ENCODE measurements around the gene CTCFL. TPM values are rescaled to one million over a fixed set of nuclear protein-coding genes. Genes with fewer than 3 reads are reported as not detected.

Gene CTCFL
- total RNA-seq, 1 donor from 2014 or later = 0.21 TPM

DNA sequence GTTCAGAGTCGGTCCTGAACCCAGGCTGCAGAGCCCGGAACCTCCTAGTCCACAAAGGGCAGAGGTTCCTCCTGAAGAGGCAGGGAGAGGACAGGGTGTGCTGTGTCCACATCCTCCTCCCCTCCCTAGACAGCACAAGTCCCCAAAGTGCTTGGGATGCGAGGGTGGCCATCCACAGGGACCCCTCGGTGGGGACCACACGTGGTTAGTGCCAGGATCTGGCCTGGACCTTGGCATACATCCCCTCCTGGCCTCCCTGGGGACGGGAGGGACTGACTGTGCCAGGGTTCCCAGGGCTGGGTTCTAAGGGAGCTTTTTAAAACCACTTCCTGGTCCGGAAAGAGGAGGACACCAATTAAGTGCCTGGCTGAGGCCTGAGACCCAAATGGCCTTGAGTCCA lies 63.2 kb downstream of the CTCFL start:
- Mint-ChIP-seq H3K36me3 (ENCODE audit: low read depth, unreplicated experiment) (peaks cover 5% of the 10 kb centered on the region), H3K27me3 (ENCODE audit: unreplicated experiment) (peaks cover 8% of the 10 kb centered on the region)
- TF ChIP-seq, protein P1, sequence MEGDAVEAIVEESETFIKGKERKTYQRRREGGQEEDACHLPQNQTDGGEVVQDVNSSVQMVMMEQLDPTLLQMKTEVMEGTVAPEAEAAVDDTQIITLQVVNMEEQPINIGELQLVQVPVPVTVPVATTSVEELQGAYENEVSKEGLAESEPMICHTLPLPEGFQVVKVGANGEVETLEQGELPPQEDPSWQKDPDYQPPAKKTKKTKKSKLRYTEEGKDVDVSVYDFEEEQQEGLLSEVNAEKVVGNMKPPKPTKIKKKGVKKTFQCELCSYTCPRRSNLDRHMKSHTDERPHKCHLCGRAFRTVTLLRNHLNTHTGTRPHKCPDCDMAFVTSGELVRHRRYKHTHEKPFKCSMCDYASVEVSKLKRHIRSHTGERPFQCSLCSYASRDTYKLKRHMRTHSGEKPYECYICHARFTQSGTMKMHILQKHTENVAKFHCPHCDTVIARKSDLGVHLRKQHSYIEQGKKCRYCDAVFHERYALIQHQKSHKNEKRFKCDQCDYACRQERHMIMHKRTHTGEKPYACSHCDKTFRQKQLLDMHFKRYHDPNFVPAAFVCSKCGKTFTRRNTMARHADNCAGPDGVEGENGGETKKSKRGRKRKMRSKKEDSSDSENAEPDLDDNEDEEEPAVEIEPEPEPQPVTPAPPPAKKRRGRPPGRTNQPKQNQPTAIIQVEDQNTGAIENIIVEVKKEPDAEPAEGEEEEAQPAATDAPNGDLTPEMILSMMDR (IDR thresholded peaks at IDR 0.05; ENCODE audit: unreplicated experiment) = no peak

DNA sequence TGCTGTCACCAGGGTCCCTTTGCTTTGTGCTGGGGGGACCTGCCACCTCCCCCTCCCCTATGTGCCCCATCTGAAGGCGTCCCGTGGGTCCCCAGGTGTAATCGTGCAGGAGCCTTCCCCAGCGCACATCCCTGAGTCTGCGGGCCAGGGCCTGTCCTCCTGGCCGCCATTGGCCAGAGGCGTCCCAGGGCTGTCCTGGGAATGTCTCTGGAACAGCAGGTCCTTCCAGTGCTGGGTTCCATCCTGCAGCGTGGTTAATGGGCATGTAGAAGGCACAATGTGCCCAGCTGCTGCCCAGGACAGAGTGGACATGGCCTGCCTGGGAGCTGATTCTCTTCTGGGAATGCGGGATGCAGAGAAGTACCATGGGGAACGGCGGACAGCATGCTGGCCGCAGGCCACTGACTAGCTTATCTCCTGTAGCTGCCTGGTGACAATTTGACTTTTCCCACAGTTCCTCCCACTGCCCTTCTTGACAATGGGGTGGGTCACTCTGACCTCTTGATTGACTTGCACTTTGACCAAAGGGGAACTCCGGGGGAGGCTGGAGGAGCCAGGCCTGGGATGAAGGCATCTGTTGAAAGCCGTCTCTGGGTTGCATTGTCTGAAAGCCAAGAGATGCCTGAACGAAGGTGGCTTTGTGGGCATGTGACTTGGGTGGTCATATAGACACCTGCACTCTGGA lies 64.0 kb downstream of the CTCFL start:
- no peak for DNase-seq (ENCODE audit: low spot score)
- TF ChIP-seq, protein P1 (IDR thresholded peaks at IDR 0.05; ENCODE audit: unreplicated experiment) = no peak
- Mint-ChIP-seq H3K27ac (ENCODE audit: unreplicated experiment) (peak overlapping the region; percentile 13), H3K4me1 (ENCODE audit: unreplicated experiment) (peaks cover 9% of the 10 kb centered on the region), H3K27me3 (ENCODE audit: unreplicated experiment) (peaks cover 11% of the 10 kb centered on the region), H3K36me3 (ENCODE audit: low read depth, unreplicated experiment) (peaks cover 9% of the 10 kb centered on the region), H3K4me3 (ENCODE audit: unreplicated experiment) (no peak overlapping the region), H3K9me3 (ENCODE audit: unreplicated experiment) (no peaks in the 10 kb centered on the region)

More for the DNA sequence above, 63.2 kb downstream of the CTCFL start:
- DNase-seq (ENCODE audit: low spot score) = no peak
- Mint-ChIP-seq H3K9me3 (ENCODE audit: unreplicated experiment) (no peaks in the 10 kb centered on the region), H3K27ac (ENCODE audit: unreplicated experiment) (no peak overlapping the region), H3K4me1 (ENCODE audit: unreplicated experiment) (peaks cover 9% of the 10 kb centered on the region), H3K4me3 (ENCODE audit: unreplicated experiment) (no peak overlapping the region)

DNA sequence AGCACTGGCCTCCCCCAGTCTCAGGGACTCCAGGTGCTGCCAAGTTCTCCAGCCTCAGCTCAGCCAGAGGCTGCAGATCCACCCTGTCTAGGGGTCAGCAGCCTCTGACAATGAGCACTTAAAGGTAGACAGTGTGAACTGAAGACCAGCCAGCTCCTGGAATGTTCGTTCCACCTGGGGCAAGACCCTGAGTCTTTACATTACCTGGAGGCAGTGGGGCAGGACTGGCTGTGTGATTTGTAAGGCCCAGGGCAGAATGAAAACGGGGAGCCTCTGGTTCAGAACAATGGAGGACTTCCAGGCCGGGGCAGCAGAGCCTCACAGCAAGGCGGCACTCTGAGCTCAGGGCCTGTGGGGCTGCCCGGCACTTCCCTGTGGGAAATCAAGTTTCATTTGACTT lies 65.0 kb downstream of the CTCFL start:
- H3K4me1 Mint-ChIP-seq (ENCODE audit: unreplicated experiment) = peaks cover 9% of the 10 kb centered on the region

DNA sequence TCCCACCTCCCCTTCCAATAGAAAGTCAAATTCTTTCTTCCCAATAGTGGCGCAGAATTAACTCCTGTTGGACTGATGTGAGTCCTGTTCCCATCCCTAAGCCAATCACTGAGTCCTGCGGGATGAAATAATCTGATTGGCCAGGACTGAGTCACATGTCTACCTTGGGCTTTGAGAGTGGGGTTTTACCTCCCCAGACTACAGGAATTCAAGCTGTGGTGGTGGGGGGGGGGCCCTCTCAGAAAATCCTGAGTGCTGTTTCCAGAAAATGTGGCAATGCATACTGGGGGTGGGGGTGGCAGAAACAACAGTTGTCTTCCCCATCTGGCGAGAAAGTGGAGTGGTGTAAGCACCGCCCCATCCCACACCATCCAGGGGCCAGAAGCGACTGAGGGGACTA lies 65.7 kb downstream of the CTCFL start:
- H3K27me3 Mint-ChIP-seq (ENCODE audit: unreplicated experiment) = peaks cover 10% of the 10 kb centered on the region

More for the DNA sequence above, 65.0 kb downstream of the CTCFL start:
- no peak for DNase-seq (ENCODE audit: low spot score)
- H3K36me3 Mint-ChIP-seq (ENCODE audit: low read depth, unreplicated experiment) = peaks cover 11% of the 10 kb centered on the region
- no peaks in the 10 kb centered on the region for H3K9me3 Mint-ChIP-seq (ENCODE audit: unreplicated experiment)
- H3K27me3 Mint-ChIP-seq (ENCODE audit: unreplicated experiment) = peaks cover 14% of the 10 kb centered on the region
- H3K27ac Mint-ChIP-seq (ENCODE audit: unreplicated experiment) = peak overlapping the region; percentile 61
- H3K4me3 Mint-ChIP-seq (ENCODE audit: unreplicated experiment) = no peak overlapping the region
- TF ChIP-seq, protein P1 (IDR thresholded peaks at IDR 0.05; ENCODE audit: unreplicated experiment) = no peak

More for the DNA sequence above, 65.7 kb downstream of the CTCFL start:
- Mint-ChIP-seq H3K4me3 (ENCODE audit: unreplicated experiment) (no peak overlapping the region), H3K4me1 (ENCODE audit: unreplicated experiment) (peaks cover 9% of the 10 kb centered on the region), H3K9me3 (ENCODE audit: unreplicated experiment) (no peaks in the 10 kb centered on the region), H3K36me3 (ENCODE audit: low read depth, unreplicated experiment) (peaks cover 11% of the 10 kb centered on the region), H3K27ac (ENCODE audit: unreplicated experiment) (no peak overlapping the region)
- TF ChIP-seq, protein P1 (IDR thresholded peaks at IDR 0.05; ENCODE audit: unreplicated experiment) = no peak
- no peak for DNase-seq (ENCODE audit: low spot score)

All from endothelial cell (in vitro differentiated cells).